Measurements from ENCODE around the gene DHFR2.

DNA sequence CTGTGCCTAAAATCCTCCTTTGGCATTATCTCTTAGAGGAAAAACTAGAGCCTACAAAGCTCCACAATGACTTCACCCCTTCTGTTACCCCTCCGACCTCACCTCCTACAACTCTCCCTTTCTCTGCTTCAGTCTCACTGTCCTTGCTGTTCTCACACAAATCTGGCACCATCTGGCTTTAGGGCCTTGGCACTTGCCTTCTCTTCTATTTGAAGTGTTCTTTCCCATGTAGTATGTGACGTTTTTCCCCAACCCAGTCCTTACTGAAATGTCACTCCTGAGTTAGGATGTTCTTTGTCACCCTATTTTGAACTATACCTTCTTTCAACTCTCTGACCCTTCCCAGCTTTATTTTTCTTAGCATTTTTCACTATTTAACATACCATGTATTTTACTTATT is 43.1 kb downstream of the DHFR2 start:
- TF ChIP-seq ZNF707 (tag by site-specific recombination; IDR thresholded peaks at IDR 0.05) (no peak), ZNF585B (tag by site-specific recombination; IDR thresholded peaks at IDR 0.05) (no peak), OVOL3 (tag by site-specific recombination; IDR thresholded peaks at IDR 0.05) (no peak), ZBTB44 (tag by site-specific recombination; IDR thresholded peaks at IDR 0.05) (no peak), ZNF350 (tag by site-specific recombination; IDR thresholded peaks at IDR 0.05) (no peak), SP3 (tag by site-specific recombination; IDR thresholded peaks at IDR 0.05) (no peak), ZNF514 (tag by site-specific recombination; IDR thresholded peaks at IDR 0.05) (no peak)
- TF ChIP-seq, protein P1, sequence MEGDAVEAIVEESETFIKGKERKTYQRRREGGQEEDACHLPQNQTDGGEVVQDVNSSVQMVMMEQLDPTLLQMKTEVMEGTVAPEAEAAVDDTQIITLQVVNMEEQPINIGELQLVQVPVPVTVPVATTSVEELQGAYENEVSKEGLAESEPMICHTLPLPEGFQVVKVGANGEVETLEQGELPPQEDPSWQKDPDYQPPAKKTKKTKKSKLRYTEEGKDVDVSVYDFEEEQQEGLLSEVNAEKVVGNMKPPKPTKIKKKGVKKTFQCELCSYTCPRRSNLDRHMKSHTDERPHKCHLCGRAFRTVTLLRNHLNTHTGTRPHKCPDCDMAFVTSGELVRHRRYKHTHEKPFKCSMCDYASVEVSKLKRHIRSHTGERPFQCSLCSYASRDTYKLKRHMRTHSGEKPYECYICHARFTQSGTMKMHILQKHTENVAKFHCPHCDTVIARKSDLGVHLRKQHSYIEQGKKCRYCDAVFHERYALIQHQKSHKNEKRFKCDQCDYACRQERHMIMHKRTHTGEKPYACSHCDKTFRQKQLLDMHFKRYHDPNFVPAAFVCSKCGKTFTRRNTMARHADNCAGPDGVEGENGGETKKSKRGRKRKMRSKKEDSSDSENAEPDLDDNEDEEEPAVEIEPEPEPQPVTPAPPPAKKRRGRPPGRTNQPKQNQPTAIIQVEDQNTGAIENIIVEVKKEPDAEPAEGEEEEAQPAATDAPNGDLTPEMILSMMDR (tag by site-specific recombination; IDR thresholded peaks at IDR 0.05) = no peak

All from HEK293 (cell line).